Measurements from ENCODE around the gene IFT80.

IFT80 gene

DNA sequence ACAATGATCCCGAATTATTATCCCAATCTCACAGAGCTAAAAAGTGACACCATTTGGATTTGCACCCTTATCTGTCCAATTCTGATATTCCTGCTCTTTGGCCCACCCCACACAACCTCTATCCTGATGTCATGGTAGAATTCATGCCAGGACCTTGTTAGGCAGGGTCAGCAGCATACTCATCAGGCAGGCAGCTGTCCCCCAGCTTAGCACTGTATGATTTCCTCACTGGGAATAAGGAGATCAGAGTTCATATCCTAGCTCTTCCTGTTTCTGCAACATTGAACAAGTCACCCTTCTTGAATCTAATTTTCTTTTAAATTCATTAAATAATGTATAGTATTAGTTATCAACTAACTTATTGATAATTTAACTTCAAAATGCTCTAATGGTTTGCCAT lies 185.8 kb downstream of the IFT80 start:
- Histone ChIP-seq H3K9me3 (ENCODE audit: control insufficient read depth, insufficient read depth, low read length) (no peaks in the 10 kb centered on the region), H4K20me1 (ENCODE audit: control insufficient read depth, insufficient read depth, low read depth, low read length) (no peaks in the 10 kb centered on the region), H3K4me1 (ENCODE audit: control insufficient read depth, low read length) (no peaks in the 10 kb centered on the region), H3K36me3 (ENCODE audit: control insufficient read depth, low read length) (no peaks in the 10 kb centered on the region), H3K27ac (ENCODE audit: low read depth, low read length) (no peak overlapping the region), H3K9me2 (replicated peaks; ENCODE audit: control insufficient read depth, low read length) (no peaks in the 10 kb centered on the region), H3K4me2 (ENCODE audit: low read length) (no peak overlapping the region), H3F3A (ENCODE audit: control insufficient read depth, insufficient read depth) (no peaks in the 10 kb centered on the region), H3K27me3 (ENCODE audit: control insufficient read depth, low read length) (no peaks in the 10 kb centered on the region), H3K79me2 (ENCODE audit: control insufficient read depth, low read length) (no peaks in the 10 kb centered on the region), H3K4me3 (ENCODE audit: low read length) (no peak overlapping the region)
- TF ChIP-seq, protein P1, sequence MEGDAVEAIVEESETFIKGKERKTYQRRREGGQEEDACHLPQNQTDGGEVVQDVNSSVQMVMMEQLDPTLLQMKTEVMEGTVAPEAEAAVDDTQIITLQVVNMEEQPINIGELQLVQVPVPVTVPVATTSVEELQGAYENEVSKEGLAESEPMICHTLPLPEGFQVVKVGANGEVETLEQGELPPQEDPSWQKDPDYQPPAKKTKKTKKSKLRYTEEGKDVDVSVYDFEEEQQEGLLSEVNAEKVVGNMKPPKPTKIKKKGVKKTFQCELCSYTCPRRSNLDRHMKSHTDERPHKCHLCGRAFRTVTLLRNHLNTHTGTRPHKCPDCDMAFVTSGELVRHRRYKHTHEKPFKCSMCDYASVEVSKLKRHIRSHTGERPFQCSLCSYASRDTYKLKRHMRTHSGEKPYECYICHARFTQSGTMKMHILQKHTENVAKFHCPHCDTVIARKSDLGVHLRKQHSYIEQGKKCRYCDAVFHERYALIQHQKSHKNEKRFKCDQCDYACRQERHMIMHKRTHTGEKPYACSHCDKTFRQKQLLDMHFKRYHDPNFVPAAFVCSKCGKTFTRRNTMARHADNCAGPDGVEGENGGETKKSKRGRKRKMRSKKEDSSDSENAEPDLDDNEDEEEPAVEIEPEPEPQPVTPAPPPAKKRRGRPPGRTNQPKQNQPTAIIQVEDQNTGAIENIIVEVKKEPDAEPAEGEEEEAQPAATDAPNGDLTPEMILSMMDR (IDR thresholded peaks at IDR 0.05; ENCODE audit: low read depth, low read length, poor library complexity, severe bottlenecking) = no peak
- TF ChIP-seq EZH2phosphoT487 (IDR thresholded peaks at IDR 0.05; ENCODE audit: borderline replicate concordance, low read length) = no peak

DNA sequence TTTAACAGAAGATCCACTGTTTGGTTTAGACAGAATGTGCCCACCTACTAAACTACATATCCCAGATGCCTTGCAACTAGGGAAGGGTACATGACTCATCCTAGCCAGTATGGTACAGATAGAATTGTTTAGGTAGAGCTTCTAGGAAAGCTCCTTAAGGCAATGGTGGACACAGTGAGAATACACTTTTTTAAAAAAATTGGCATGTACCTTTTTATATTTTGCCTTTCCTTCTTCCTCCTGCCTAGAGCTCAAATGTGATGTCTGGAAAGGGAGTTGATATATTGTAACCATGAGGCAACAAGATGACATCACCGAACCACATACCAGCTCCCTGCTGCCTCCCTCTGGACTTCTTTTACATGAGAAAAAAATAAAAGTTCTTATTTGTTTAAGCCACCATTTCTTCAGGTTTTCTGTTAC lies 188.2 kb downstream of the IFT80 start:
- Histone ChIP-seq H3K4me2 (ENCODE audit: low read length) (no peak overlapping the region), H3K9me2 (replicated peaks; ENCODE audit: control insufficient read depth, low read length) (no peaks in the 10 kb centered on the region), H3K36me3 (ENCODE audit: control insufficient read depth, low read length) (no peaks in the 10 kb centered on the region), H3K4me1 (ENCODE audit: control insufficient read depth, low read length) (no peaks in the 10 kb centered on the region), H3F3A (ENCODE audit: control insufficient read depth, insufficient read depth) (no peaks in the 10 kb centered on the region), H3K9me3 (ENCODE audit: control insufficient read depth, insufficient read depth, low read length) (no peaks in the 10 kb centered on the region), H3K4me3 (ENCODE audit: low read length) (no peak overlapping the region), H3K27me3 (ENCODE audit: control insufficient read depth, low read length) (no peaks in the 10 kb centered on the region), H3K79me2 (ENCODE audit: control insufficient read depth, low read length) (no peaks in the 10 kb centered on the region), H4K20me1 (ENCODE audit: control insufficient read depth, insufficient read depth, low read depth, low read length) (no peaks in the 10 kb centered on the region), H3K27ac (ENCODE audit: low read depth, low read length) (no peak overlapping the region)
- TF ChIP-seq, protein P1 (IDR thresholded peaks at IDR 0.05; ENCODE audit: low read depth, low read length, poor library complexity, severe bottlenecking) = peak; percentile 18
- no peak for TF ChIP-seq EZH2phosphoT487 (IDR thresholded peaks at IDR 0.05; ENCODE audit: borderline replicate concordance, low read length)

DNA sequence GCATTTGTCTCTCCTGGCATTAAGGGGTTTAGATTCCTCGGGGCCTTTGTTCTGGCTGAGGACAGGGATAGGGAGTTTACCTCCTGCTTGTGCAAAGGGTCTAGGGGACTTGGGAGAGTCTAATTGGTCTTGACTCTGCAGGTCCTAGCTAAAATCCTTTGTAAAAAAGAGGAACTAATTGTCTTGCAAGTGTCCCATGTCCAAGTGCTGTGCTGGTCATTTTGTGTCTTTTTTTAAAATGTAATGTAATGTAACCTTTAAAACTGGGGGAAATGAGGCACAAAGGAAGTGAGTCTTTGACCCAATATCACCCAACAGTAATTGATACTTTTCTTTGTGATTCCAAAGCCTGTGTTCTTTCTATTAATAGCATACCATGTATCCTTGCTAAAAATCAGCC lies 188.7 kb downstream of the IFT80 start:
- Histone ChIP-seq H3K79me2 (ENCODE audit: control insufficient read depth, low read length) (no peaks in the 10 kb centered on the region), H3K9me3 (ENCODE audit: control insufficient read depth, insufficient read depth, low read length) (no peaks in the 10 kb centered on the region), H3K9me2 (replicated peaks; ENCODE audit: control insufficient read depth, low read length) (no peaks in the 10 kb centered on the region), H4K20me1 (ENCODE audit: control insufficient read depth, insufficient read depth, low read depth, low read length) (no peaks in the 10 kb centered on the region), H3K27ac (ENCODE audit: low read depth, low read length) (no peak overlapping the region), H3F3A (ENCODE audit: control insufficient read depth, insufficient read depth) (no peaks in the 10 kb centered on the region), H3K27me3 (ENCODE audit: control insufficient read depth, low read length) (no peaks in the 10 kb centered on the region), H3K4me1 (ENCODE audit: control insufficient read depth, low read length) (no peaks in the 10 kb centered on the region), H3K4me2 (ENCODE audit: low read length) (no peak overlapping the region), H3K4me3 (ENCODE audit: low read length) (no peak overlapping the region), H3K36me3 (ENCODE audit: control insufficient read depth, low read length) (no peaks in the 10 kb centered on the region)
- TF ChIP-seq EZH2phosphoT487 (IDR thresholded peaks at IDR 0.05; ENCODE audit: borderline replicate concordance, low read length) = no peak
- TF ChIP-seq, protein P1 (IDR thresholded peaks at IDR 0.05; ENCODE audit: low read depth, low read length, poor library complexity, severe bottlenecking) = no peak
